ENCODE measurements around the gene TAC3. TPM values are rescaled to one million over a fixed set of nuclear protein-coding genes. Genes with fewer than 3 reads are reported as not detected.
A peak's percentile ranks its signal among the peaks of the same experiment; 100 is the strongest.
"Not testable (repeated sequence)": the region's sequence is repeated elsewhere in the genome, so short reads cannot be mapped to it uniquely, and the experiment has no call there.

The TAC3 gene
- total RNA-seq, 2 donors from 2014 or later: 1.5 TPM; not detected in 1

GRCh38 chr12:57025196-57025595 lies 8.9 kb upstream of the TAC3 start:
- Mint-ChIP-seq H3K36me3 (ENCODE audit: low read depth) (no peaks in the 10 kb centered on the region), H3K27me3 (no peaks in the 10 kb centered on the region), H3K4me1 (peaks cover 9% of the 10 kb centered on the region), H3K27ac (no peak overlapping the region), H3K4me3 (no peak overlapping the region), H3K9me3 (no peaks in the 10 kb centered on the region)
- no peak for ATAC-seq (replicated peaks)

DNA sequence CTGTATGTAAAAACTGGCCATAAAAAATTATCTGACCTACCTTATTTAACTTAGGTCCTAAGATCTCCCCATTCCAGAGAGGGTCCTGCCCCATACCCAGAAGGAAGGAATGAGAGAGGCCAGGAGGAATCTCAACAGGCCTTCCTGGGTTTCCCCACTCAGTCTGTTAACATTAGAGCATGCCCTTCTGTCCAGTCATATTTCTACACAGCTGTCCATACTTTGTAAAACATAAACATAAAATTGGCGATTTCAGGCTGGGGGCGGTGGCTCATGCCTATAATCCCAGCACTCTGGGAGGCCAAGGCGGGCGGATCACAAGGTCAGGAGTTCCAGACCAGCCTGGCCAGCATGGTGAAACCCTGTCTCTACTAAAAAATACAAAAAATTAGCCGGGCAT lies 6.0 kb upstream of the TAC3 start:
- H3K4me3 Mint-ChIP-seq; H3K36me3 Mint-ChIP-seq (ENCODE audit: low read depth); H3K27ac Mint-ChIP-seq: not testable (repeated sequence)

GRCh38 chr12:57019983-57020719 lies 3.8 kb upstream of the TAC3 start:
- H3K4me1 Mint-ChIP-seq: no peaks in the 10 kb centered on the region
- H3K27ac Mint-ChIP-seq: no peak overlapping the region
- ATAC-seq (replicated peaks): no peak
- no peaks in the 10 kb centered on the region for H3K36me3 Mint-ChIP-seq (ENCODE audit: low read depth)
- no peak overlapping the region for H3K4me3 Mint-ChIP-seq
- H3K9me3 Mint-ChIP-seq: no peaks in the 10 kb centered on the region
- H3K27me3 Mint-ChIP-seq: peaks cover 6% of the 10 kb centered on the region

More for the DNA sequence above, 6.0 kb upstream of the TAC3 start:
- not testable (repeated sequence) for H3K9me3 Mint-ChIP-seq; ATAC-seq (replicated peaks); H3K27me3 Mint-ChIP-seq; H3K4me1 Mint-ChIP-seq

DNA sequence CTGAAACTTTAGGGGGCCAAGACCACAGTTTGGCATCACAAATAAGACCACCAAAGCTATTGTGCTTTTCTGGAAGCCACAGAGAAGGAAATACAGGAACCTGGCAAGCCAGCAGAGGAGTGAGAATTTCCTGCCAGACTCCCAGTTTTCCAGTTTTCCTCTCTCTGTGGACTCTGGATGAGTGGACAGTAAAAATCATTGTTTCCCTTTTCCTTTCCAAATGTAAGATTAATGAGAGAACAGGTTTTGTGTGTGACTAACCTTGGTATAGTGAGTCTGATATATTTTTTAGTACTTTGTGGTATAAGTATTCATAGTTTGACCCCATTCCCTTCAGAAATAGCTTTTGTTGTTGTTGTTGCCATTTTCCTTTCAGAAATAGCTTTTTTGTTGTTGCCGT lies 2.6 kb upstream of the TAC3 start:
- no peak for ATAC-seq (replicated peaks)

DNA sequence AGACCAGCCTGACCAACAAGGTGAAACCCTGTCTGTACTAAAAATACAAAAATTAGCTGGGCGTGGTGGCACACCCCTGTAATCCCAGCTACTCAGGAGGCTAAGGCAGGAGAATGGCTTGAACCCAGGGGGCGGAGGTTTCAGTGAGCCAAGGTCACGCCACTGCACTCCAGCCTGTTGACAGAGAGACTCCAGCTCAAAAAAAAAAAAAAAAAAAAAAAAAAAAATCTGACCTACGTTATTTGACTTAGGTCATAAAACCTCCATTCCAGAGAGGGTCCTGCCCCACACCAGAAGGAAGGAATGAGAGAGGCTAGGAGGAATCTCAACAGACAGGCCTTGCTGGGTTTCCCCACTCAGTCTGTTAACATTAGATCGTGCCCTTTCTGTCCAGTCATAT lies 2.0 kb upstream of the TAC3 start:
- peaks cover 19% of the 10 kb centered on the region for H3K27me3 Mint-ChIP-seq
- not testable (repeated sequence) for H3K4me3 Mint-ChIP-seq; H3K9me3 Mint-ChIP-seq; H3K36me3 Mint-ChIP-seq (ENCODE audit: low read depth); H3K27ac Mint-ChIP-seq; H3K4me1 Mint-ChIP-seq; ATAC-seq (replicated peaks)

More for the DNA sequence above, 2.6 kb upstream of the TAC3 start:
- H3K9me3 Mint-ChIP-seq: no peaks in the 10 kb centered on the region
- no peak overlapping the region for H3K4me3 Mint-ChIP-seq
- H3K27ac Mint-ChIP-seq: no peak overlapping the region
- no peaks in the 10 kb centered on the region for H3K36me3 Mint-ChIP-seq (ENCODE audit: low read depth)
- peaks cover 15% of the 10 kb centered on the region for H3K27me3 Mint-ChIP-seq
- no peaks in the 10 kb centered on the region for H3K4me1 Mint-ChIP-seq

DNA sequence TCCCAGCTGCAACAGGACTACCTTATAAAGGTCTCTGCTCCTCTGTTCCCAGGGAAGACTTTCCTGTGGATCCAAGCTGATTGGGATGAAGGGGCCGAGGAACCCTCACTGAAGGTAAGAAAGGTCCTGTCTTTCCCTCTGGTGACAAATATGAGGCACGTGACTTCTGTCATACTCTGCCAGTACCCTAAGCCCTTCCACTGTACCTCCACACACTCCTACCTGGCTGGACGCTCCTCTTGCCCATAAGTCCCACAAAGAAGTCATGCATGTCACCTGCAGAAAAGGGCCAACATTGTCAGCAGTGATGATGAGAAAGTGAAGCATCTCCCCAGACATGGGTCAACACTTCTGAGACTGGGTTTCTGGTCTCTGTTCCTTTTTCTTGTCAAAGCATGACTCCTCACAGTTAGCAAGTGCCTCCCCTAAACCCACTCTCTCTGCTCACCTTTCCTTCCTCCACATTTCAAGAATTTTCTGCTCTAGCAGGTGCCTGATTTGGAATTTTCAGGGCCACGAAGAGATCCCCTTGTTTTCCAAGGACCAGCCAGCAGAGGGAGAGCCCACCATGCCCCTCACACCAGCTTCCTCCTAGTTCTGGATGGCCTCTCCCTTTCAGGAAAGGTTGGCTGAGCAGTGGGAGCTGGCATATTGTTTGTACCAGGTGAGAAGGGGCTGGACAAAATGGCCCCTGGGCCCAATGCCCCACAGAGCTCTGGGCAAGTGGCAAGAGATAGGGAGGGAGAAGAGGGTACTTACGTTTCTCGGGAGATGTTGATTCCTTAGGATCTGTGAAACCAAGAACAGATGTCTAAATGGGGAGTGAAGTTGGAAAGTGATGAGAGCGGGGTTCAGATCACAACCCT lies 3.5 kb downstream of the TAC3 start:
- no peak overlapping the region for H3K27ac Mint-ChIP-seq
- no peak overlapping the region for H3K4me3 Mint-ChIP-seq
- ATAC-seq (replicated peaks): no peak
- H3K27me3 Mint-ChIP-seq: peaks cover 19% of the 10 kb centered on the region
- no peaks in the 10 kb centered on the region for H3K9me3 Mint-ChIP-seq
- H3K36me3 Mint-ChIP-seq (ENCODE audit: low read depth): no peaks in the 10 kb centered on the region
- peaks cover 15% of the 10 kb centered on the region for H3K4me1 Mint-ChIP-seq

- ATAC-seq (replicated peaks): peak; percentile 84
- peaks cover 19% of the 10 kb centered on the region for H3K27me3 Mint-ChIP-seq
- peak overlapping the region; percentile 54 for H3K4me3 Mint-ChIP-seq
- H3K27ac Mint-ChIP-seq: peak overlapping the region; percentile 1
- no peaks in the 10 kb centered on the region for H3K36me3 Mint-ChIP-seq (ENCODE audit: low read depth)
- peaks cover 22% of the 10 kb centered on the region for H3K4me1 Mint-ChIP-seq
- no peaks in the 10 kb centered on the region for H3K9me3 Mint-ChIP-seq
Measured at GRCh38 chr12:57011438-57012424, 4.6 kb downstream of the TAC3 start.

- Mint-ChIP-seq H3K27ac (no peak overlapping the region), H3K4me1 (peaks cover 23% of the 10 kb centered on the region), H3K36me3 (ENCODE audit: low read depth) (no peaks in the 10 kb centered on the region), H3K4me3 (peak overlapping the region; percentile 54), H3K27me3 (peaks cover 18% of the 10 kb centered on the region), H3K9me3 (no peaks in the 10 kb centered on the region)
- ATAC-seq (replicated peaks): no peak
Measured at GRCh38 chr12:57010627-57011247, 5.6 kb downstream of the TAC3 start.

DNA sequence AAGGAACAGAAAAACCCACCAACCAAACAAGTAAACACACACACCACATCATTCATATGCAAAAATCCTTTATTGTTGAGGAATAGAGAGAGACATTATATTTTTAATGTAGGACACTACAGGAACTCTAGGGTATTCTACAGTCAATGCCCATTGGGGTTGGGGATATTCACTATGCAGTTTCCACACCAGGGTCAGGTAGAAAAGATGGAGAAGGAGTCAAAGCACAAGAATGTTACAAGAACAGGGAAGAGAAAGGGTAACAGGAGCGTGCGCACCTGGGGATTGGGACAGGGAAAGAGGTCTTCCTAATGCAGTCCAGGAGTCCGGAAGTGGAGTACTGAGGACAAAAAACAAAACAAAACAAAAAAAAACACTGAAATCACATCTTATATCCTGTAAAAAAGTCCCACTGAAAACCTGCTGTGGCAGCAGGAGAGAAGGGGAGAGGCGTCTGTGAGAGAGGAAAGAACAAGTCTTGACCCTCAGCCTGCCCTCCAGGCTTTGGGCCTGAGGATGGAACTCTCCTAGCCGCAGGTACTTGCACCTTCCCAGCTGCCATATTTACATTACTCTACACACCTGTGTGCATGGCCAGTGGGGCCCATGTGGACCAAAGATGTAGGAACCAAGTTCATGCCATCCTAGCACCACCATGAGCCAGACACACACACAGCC lies 6.2 kb downstream of the TAC3 start:
- no peak overlapping the region for H3K27ac Mint-ChIP-seq
- H3K36me3 Mint-ChIP-seq (ENCODE audit: low read depth): no peaks in the 10 kb centered on the region
- H3K4me1 Mint-ChIP-seq: peaks cover 29% of the 10 kb centered on the region
- no peak for ATAC-seq (replicated peaks)
- H3K27me3 Mint-ChIP-seq: peaks cover 12% of the 10 kb centered on the region
- no peak overlapping the region for H3K4me3 Mint-ChIP-seq
- no peaks in the 10 kb centered on the region for H3K9me3 Mint-ChIP-seq

- peaks cover 31% of the 10 kb centered on the region for H3K4me1 Mint-ChIP-seq
- no peaks in the 10 kb centered on the region for H3K9me3 Mint-ChIP-seq
- H3K27ac Mint-ChIP-seq: no peak overlapping the region
- H3K36me3 Mint-ChIP-seq (ENCODE audit: low read depth): peaks cover 13% of the 10 kb centered on the region
- no peak overlapping the region for H3K4me3 Mint-ChIP-seq
- peak; percentile 18 for ATAC-seq (replicated peaks)
- no peaks in the 10 kb centered on the region for H3K27me3 Mint-ChIP-seq
Measured at GRCh38 chr12:57008178-57008577, 8.2 kb downstream of the TAC3 start.

GRCh38 chr12:57006809-57007475 lies 9.4 kb downstream of the TAC3 start:
- Mint-ChIP-seq H3K9me3 (no peaks in the 10 kb centered on the region), H3K27me3 (no peaks in the 10 kb centered on the region), H3K36me3 (ENCODE audit: low read depth) (peaks cover 26% of the 10 kb centered on the region), H3K4me1 (peaks cover 30% of the 10 kb centered on the region), H3K27ac (peak overlapping the region; percentile 93), H3K4me3 (peak overlapping the region; percentile 91)
- no peak for ATAC-seq (replicated peaks)

GRCh38 chr12:57005980-57006808 lies 10.1 kb downstream of the TAC3 start, which contains the start of gene ZBTB39:
Gene ZBTB39 (minus strand): TSS chr12:57006546. CDS start chr12:57004917, 1,629 bp downstream.
- Mint-ChIP-seq H3K27me3 (no peaks in the 10 kb centered on the region), H3K9me3 (no peaks in the 10 kb centered on the region), H3K36me3 (ENCODE audit: low read depth) (peaks cover 33% of the 10 kb centered on the region), H3K27ac (peak within 1 kb of the TSS; percentile 93), H3K4me1 (peaks cover 27% of the 10 kb centered on the region), H3K4me3 (peak within 1 kb of the TSS; percentile 91)
- peak; percentile 78 for ATAC-seq (replicated peaks)

Measured in activated T-helper 17 cell treated with anti-CD3 and anti-CD28 coated beads, Interleukin-2, amount 50 U/mL, for 72 hours (primary cell).